HTR-8/SVneo (cell line): ENCODE results near the gene BICC1.
A peak's percentile ranks its signal among the peaks of the same experiment; 100 is the strongest.

ENCODE experiments used
- DNase-seq: peaks from one replicate; pipeline ENCODE4 v3.0.0; 2011; ENCODE audit warnings: low spot score, mixed read lengths; ENCODE audit not compliant: insufficient read length
- FAIRE-seq: peaks from 2 replicates; lab custom pipeline; 2011; peaks lifted over from hg19 to GRCh38; lab: Jason Lieb, UNC

The BICC1 gene, protein sequence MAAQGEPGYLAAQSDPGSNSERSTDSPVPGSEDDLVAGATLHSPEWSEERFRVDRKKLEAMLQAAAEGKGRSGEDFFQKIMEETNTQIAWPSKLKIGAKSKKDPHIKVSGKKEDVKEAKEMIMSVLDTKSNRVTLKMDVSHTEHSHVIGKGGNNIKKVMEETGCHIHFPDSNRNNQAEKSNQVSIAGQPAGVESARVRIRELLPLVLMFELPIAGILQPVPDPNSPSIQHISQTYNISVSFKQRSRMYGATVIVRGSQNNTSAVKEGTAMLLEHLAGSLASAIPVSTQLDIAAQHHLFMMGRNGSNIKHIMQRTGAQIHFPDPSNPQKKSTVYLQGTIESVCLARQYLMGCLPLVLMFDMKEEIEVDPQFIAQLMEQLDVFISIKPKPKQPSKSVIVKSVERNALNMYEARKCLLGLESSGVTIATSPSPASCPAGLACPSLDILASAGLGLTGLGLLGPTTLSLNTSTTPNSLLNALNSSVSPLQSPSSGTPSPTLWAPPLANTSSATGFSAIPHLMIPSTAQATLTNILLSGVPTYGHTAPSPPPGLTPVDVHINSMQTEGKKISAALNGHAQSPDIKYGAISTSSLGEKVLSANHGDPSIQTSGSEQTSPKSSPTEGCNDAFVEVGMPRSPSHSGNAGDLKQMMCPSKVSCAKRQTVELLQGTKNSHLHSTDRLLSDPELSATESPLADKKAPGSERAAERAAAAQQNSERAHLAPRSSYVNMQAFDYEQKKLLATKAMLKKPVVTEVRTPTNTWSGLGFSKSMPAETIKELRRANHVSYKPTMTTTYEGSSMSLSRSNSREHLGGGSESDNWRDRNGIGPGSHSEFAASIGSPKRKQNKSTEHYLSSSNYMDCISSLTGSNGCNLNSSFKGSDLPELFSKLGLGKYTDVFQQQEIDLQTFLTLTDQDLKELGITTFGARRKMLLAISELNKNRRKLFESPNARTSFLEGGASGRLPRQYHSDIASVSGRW

DNA sequence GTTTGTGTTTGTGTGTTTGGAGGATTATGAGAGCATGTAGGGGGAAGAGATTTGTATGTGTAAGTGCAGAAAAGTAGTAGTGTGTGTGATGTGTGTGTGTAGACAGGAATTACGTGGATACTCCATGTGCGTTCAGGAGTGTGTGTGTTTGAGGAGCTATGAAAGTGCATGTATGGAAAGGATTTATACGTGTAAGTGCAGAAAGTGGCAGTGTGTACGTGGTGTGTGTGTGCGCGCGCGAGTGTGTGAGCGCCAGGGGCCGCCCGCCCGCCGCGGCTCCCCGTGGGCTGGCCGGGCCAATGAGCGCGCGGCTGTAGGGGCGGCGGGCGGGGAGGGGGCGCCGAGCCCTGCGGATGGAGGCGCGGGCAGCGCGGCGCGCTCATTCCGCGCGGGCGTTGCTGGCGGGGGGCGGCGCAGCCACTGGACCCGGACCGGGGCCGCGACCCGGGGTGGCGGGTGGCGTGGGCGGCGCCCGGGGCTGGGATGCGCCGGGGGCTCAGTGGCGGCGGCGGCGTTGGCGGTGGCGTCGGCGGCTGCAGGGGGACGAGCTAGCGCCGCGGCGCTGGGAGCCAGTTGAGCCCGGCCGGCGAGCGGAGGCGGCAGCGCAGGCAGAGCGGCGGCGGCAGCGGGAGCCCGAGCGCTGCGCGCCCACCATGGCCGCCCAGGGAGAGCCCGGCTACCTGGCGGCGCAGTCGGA, at the start of gene BICC1:
Gene BICC1 (plus strand): TSS at position 382 of the 697 bp plus-strand sequence. CDS start 272 bp downstream, at position 654.
- peak; percentile 24 for DNase-seq
- peak; percentile 85 for FAIRE-seq

GRCh38 chr10:58464956-58465355, 47.7 kb upstream of the BICC1 start:
- no peak for FAIRE-seq

DNA sequence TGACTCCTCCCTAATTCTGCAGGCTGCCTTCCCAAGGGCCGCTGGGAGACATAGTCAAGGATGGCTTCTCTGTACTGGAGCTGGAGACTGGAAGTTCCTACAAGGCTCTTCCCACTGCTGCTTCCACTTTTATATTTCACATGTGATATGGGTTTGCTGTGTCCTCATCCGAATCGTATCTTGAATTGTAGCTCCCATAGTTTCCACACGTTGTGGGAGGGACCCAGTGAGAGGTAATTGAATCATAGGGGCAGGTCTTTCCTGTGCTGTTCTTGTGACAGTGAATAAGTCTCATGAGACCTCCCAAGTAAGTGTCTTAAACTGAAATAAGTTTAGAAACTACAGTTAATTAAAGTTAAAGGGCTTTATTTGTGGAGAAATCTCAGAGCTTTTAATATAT, 47.0 kb upstream of the BICC1 start:
- FAIRE-seq (no peak), DNase-seq (no peak)

More at GRCh38 chr10:58464956-58465355, 47.7 kb upstream of the BICC1 start:
- no peak for DNase-seq

GRCh38 chr10:58467931-58468635, 44.6 kb upstream of the BICC1 start:
- DNase-seq, result no peak
- FAIRE-seq, result no peak

GRCh38 chr10:58473976-58474375, 38.7 kb upstream of the BICC1 start:
- FAIRE-seq (no peak), DNase-seq (no peak)

GRCh38 chr10:58475322-58476277, 37.1 kb upstream of the BICC1 start:
- no peak for FAIRE-seq
- DNase-seq, result peak; percentile 2

DNA sequence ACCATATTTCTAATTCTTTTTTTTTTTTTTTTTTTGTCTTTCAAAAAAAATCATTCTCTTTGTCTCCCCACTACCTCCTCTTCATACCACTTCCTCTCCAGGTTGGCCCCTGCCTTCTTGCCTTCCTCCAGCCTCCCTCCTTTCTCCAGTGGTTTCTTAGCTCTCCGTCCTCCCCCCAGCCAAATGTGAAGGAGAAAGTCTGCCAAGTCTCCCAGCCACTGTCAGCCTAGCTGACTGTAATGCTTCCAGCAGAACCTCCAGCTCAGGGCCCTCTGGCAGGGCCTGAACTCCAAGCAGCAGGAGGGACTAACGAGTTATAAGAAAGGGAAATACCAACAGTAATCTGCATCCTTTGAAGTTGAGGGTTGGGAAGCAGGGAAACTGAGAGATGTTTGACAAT, 35.5 kb upstream of the BICC1 start:
- DNase-seq, result no peak
- no peak for FAIRE-seq

GRCh38 chr10:58477902-58478301, 34.8 kb upstream of the BICC1 start:
- FAIRE-seq (no peak), DNase-seq (no peak)

- DNase-seq (no peak), FAIRE-seq (no peak)
Observed at GRCh38 chr10:58479045-58479444, 33.6 kb upstream of the BICC1 start.

GRCh38 chr10:58480321-58480720, 32.4 kb upstream of the BICC1 start:
- FAIRE-seq (no peak), DNase-seq (no peak)

GRCh38 chr10:58481569-58482109, 31.0 kb upstream of the BICC1 start:
- FAIRE-seq, result no peak

GRCh38 chr10:58486821-58487220, 25.9 kb upstream of the BICC1 start:
- no peak for FAIRE-seq

More at GRCh38 chr10:58481569-58482109, 31.0 kb upstream of the BICC1 start:
- DNase-seq, result no peak

GRCh38 chr10:58488921-58489320, 23.8 kb upstream of the BICC1 start:
- DNase-seq, result no peak

More at GRCh38 chr10:58486821-58487220, 25.9 kb upstream of the BICC1 start:
- no peak for DNase-seq

GRCh38 chr10:58502956-58503355, 9.7 kb upstream of the BICC1 start:
- FAIRE-seq (no peak), DNase-seq (no peak)

More at GRCh38 chr10:58488921-58489320, 23.8 kb upstream of the BICC1 start:
- FAIRE-seq, result no peak

DNA sequence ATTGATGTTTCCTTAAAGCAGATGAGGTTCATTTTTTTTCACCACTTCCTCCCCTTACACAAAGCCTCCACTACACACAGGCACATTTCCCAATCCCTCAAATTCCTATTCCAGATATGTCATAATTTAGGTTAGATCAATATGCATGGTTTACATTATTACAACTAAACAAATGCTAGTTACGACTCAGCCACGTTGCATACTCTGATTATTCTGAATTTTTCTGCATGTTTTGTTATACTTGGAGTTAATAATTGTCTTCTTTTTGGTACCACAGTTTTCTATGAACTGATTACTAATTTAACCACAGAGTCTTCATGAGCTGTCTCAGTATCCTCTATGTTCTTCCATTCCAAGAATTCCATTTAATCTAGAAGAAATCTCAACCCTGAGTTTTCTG, 4.4 kb upstream of the BICC1 start:
- DNase-seq, result no peak
- no peak for FAIRE-seq

GRCh38 chr10:58511765-58512490, 744 bp upstream of the BICC1 start:
- DNase-seq (no peak), FAIRE-seq (no peak)
